PC-9 (cell line): Measurements from ENCODE around the gene VASH2.

Source experiments
- EZH2 ChIP-seq: fragments of 200-600 bp; sonication (generic); IDR thresholded peaks from 2 replicates; pipeline ENCODE4 v1.8.0; 2017; ENCODE audit warnings: antibody characterized with exemption, low read depth
- TF ChIP-seq, protein P1 (sequence below): fragments of 200-600 bp; sonication (generic); conservative IDR thresholded peaks from 2 replicates; pipeline ENCODE4 v1.6.1; 2017; ENCODE audit warnings: mixed run types, antibody characterized with exemption, mild to moderate bottlenecking, moderate library complexity

DNA sequence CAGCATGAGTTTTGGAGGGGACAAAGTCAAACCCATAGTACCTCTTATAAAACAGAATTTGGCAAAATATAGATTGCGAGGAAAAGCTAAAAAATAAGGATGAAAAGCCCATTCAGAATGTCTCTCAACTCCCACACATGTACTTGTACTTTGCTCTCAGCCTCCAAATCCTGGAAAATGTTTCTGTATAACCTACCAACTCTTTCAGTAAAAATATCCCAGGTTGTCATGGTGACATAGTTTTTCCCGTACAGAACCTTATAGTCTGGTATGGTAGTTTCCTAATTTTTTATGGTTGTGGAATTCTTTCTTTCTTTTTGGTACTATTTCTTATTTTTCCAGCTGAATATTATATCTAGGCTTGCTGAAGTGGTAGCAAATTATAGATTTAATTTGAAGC is 85.2 kb downstream of the VASH2 start:
- TF ChIP-seq, protein P1, sequence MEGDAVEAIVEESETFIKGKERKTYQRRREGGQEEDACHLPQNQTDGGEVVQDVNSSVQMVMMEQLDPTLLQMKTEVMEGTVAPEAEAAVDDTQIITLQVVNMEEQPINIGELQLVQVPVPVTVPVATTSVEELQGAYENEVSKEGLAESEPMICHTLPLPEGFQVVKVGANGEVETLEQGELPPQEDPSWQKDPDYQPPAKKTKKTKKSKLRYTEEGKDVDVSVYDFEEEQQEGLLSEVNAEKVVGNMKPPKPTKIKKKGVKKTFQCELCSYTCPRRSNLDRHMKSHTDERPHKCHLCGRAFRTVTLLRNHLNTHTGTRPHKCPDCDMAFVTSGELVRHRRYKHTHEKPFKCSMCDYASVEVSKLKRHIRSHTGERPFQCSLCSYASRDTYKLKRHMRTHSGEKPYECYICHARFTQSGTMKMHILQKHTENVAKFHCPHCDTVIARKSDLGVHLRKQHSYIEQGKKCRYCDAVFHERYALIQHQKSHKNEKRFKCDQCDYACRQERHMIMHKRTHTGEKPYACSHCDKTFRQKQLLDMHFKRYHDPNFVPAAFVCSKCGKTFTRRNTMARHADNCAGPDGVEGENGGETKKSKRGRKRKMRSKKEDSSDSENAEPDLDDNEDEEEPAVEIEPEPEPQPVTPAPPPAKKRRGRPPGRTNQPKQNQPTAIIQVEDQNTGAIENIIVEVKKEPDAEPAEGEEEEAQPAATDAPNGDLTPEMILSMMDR, result no peak
- TF ChIP-seq EZH2, result no peak
